Measurements from ENCODE around the gene ZCCHC3.

The ZCCHC3 gene

GRCh38 chr20:272718-273117 is 24.7 kb upstream of the ZCCHC3 start:
- TF ChIP-seq CTCF (IDR thresholded peaks at IDR 0.05; ENCODE audit: insufficient read depth, low read depth, low read length, missing control alignments), result no peak
- H3K4me3 ChIP-seq (ENCODE audit: low read length), result no peak overlapping the region
- no peak for DNase-seq (ENCODE audit: low read depth)

DNA sequence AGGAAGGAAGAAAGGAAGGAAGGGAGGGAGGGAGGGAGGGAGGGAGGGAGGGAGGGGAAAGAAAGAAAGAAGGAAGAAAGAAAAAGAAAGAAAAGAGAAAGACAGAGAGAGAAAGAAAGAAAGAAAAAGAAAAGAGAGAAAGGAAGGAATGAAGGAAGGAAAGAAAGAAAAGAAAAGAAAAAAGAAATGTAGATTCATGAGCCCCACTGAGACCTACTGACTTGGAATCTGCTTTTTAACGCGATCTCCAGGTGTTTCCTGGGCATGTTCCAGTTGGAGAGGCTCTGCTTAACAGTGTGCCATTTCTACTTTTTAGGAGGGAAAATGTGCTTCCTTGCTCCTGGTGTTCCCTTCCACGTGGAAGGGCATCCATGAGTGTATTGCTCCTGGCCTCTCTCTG is 23.5 kb upstream of the ZCCHC3 start:
- DNase-seq (ENCODE audit: low read depth), result no peak
- H3K4me3 ChIP-seq (ENCODE audit: low read length), result no peak overlapping the region
- TF ChIP-seq CTCF (IDR thresholded peaks at IDR 0.05; ENCODE audit: insufficient read depth, low read depth, low read length, missing control alignments), result no peak

- no peak for TF ChIP-seq CTCF (IDR thresholded peaks at IDR 0.05; ENCODE audit: insufficient read depth, low read depth, low read length, missing control alignments)
- DNase-seq (ENCODE audit: low read depth), result no peak
- no peak overlapping the region for H3K4me3 ChIP-seq (ENCODE audit: low read length)
Observed at GRCh38 chr20:275791-276190, 21.6 kb upstream of the ZCCHC3 start.

DNA sequence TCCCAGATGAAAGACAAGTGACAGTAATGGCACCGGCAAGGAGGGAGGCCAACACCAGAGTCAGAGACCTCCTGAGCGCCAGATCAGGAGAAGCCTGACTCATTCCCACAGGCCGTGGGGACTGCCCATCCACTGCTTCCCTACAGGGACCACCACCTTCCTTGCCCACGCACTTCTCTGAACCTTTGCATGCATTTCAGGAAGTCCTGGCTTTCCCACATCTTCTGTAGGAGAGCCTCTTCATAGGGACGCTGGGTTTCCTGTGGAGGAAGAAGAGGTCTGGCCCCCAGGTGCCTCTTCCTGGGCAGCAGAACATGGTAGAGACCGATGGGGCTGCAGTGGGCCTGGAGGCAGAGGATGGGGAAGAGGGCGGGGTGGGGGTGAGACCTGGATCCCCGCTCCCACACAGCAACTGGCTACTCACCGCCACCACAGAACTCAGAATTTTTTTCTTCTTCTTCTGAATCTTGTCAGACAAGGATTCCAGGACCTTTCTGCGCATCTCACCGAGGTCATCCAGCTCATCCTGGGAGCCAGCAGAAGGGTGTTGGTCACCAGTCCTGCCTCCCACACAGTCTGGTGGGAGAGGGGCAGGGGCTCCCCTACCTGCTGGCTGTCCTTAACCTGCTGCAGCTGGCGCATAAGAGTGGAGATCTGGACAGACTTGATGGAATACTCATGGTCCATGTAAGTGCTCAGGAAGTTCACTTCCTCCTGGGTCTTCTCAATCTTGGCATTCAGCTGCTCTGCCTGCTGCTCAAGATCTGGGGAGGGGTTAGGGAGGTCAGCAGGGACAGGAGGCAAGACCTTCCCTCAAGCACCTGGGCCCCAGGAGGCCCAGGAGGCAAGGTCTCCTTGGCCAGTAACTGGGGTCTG is 20.5 kb upstream of the ZCCHC3 start:
- TF ChIP-seq CTCF (IDR thresholded peaks at IDR 0.05; ENCODE audit: insufficient read depth, low read depth, low read length, missing control alignments), result no peak
- no peak for DNase-seq (ENCODE audit: low read depth)
- no peak overlapping the region for H3K4me3 ChIP-seq (ENCODE audit: low read length)

DNA sequence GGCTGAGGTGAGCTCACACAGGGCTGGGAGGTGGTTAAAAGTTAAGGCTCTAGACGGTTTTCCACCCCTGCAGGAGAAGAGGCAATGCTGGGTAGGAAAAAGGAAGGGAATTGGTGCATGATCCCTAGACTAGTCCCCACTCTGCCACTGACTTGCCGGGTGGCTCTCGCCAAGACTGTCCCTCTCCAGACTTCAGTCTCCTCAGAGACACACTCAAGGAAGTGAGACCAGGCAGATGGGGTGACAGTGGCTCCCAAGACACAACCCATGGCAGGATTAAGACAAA is 19.9 kb upstream of the ZCCHC3 start:
- no peak for TF ChIP-seq CTCF (IDR thresholded peaks at IDR 0.05; ENCODE audit: insufficient read depth, low read depth, low read length, missing control alignments)
- no peak for DNase-seq (ENCODE audit: low read depth)
- H3K4me3 ChIP-seq (ENCODE audit: low read length), result no peak overlapping the region

DNA sequence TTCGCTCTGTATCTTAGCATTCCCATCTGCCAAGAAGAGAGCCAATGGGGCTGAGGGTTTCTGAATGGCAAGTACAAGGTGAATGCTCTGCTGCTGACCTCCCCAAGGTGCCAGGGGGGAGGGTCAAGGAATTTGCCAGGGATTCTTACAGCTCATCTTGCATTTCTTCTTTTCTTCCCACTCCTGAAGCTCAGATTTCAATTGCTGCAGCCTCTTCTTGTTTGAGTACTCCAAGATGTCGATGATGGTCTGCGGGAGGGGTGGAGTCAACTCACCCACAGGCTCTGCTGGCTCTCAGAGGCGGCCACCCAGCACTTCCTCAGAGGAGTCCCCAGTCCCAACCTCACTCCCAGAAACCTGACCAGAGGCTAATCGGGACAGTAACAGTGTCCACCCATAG is 19.2 kb upstream of the ZCCHC3 start:
- DNase-seq (ENCODE audit: low read depth), result no peak
- TF ChIP-seq CTCF (IDR thresholded peaks at IDR 0.05; ENCODE audit: insufficient read depth, low read depth, low read length, missing control alignments), result no peak
- H3K4me3 ChIP-seq (ENCODE audit: low read length), result no peak overlapping the region

Data from epithelial cell of esophagus (primary cell).